Panc1 (cell line): ENCODE results near the gene MICAL2.

Experiments
- CTCF ChIP-seq: fragments of 450-650 bp; IDR thresholded peaks from 2 replicates; pipeline ENCODE4 v1.5.1; 2017; ENCODE audit warnings: mild to moderate bottlenecking
- POLR2AphosphoS5 ChIP-seq: IDR thresholded peaks from 2 replicates; pipeline ENCODE4 v1.6.1; 2012; ENCODE audit warnings: mild to moderate bottlenecking, low read depth, low read length, moderate library complexity

- TF ChIP-seq CTCF (no peak), POLR2AphosphoS5 (no peak)
Measured at GRCh38 chr11:12149672-12150225, 39.4 kb downstream of the MICAL2 start.
